Left lung (tissue), 10 donors: ENCODE data around the gene ANK3. TPM values are rescaled to one million over a fixed set of nuclear protein-coding genes. Genes with fewer than 3 reads are reported as not detected.

Source experiments
- ATAC-seq: fragments of 200-7000 bp; cut with Tn5 transposase; one replicate; pipeline ENCODE4 v1.9.1; 2020; ENCODE audit warnings: moderate library complexity
- DNase-seq, 4 donors: peaks; one replicate each; pipeline ENCODE4 v3.0.0-alpha.2; 2013 to 2020
- H3K27ac ChIP-seq, 2 donors: fragments of 200-600 bp; sonication (generic) in 1 of 2; one replicate each; pipeline versions ENCODE4 v1.5.0 to v1.8.0; 2020 to 2021
- H3K27me3 ChIP-seq, 2 donors: fragments of 200-600 bp; sonication (generic) in 1 of 2; one replicate each; pipeline versions ENCODE4 v1.5.0 to v1.8.0; 2020 to 2021
- H3K36me3 ChIP-seq, 2 donors: fragments of 200-600 bp; sonication (generic) in 1 of 2; one replicate each; pipeline versions ENCODE4 v1.5.0 to v1.8.0; 2020 to 2021
- H3K4me1 ChIP-seq, 2 donors: fragments of 200-600 bp; one replicate each; pipeline ENCODE4 v1.8.0; 2021
- H3K4me3 ChIP-seq, 2 donors: fragments of 200-600 bp; sonication (generic) in 1 of 2; one replicate each; pipeline versions ENCODE4 v1.5.0 to v1.8.0; 2020 to 2021; ENCODE audit warnings: mild to moderate bottlenecking in 1 of 2
- H3K9me3 ChIP-seq, 2 donors: fragments of 200-600 bp; sonication (generic) in 1 of 2; one replicate each; pipeline versions ENCODE4 v1.5.0 to v1.8.0; 2020 to 2021
- intact Hi-C, 2 donors: fragments of 100-400 bp; cut with DNase I; formaldehyde crosslinking; loops; one replicate each; pipeline versions ENCODE4 v1.11.2 to v1.14.2; 2022
- polyA plus RNA-seq, 6 donors: library from polyadenylated mRNA; unstranded; fragments of 120-200 nt; gene quantifications; one replicate each; pipeline ENCODE4 v1.2.1, GENCODE V29; 2013; ENCODE audit not compliant: insufficient read length in 6 of 6
- total RNA-seq, 2 donors: library from RNA; stranded (reverse); fragmentation: NEBNext Ultra II Directional; extraction: Animal tissue kit (Norgen Biotek cat#: 25700); gene quantifications; one replicate each; pipeline ENCODE4 v1.2.1, GENCODE V29; 2021
- TF ChIP-seq, protein P1 (sequence below), 2 donors: fragments of 200-600 bp; sonication (generic) in 1 of 2; IDR thresholded peaks; one replicate each; pipeline versions ENCODE4 v1.5.0 to v1.8.0; 2021; ENCODE audit warnings: antibody characterized with exemption in 2 of 2
- donor health status: DM: no; HTN: yes; CAD: no.
- donor health status: DM: no; HTN: no; CAD: no.

The ANK3 gene
- total and polyA plus RNA-seq, 8 donors, result 22.1 to 74.1 (median 35.1) TPM

DNA sequence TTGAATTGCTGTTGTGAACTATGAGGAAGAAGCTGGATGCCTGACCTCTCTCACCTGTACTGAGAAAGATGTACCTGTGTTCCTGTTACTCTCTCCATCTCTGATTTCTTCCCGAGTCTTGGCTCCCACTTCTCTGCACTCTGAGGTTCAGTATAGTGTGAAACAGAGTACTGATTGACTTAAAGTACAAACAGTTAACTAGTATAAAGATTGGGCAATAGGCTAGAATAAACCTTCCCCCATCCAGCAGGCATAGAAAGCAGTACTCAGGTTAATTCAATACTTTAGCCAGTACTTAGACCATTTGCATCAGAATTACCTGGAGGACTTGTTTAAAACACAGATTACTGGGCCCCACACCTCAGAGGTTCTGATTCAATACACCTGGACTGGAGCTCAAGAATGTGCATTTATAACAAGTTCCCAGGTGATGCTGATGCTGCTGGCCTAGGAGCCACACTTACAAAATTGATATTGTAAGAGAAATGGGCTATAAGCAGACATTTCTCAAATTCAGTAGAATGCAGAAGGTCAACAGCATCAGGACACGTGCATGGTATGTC is 51.6 kb downstream of the ANK3 start:
- intact Hi-C loops, result no loop called here
- no peak for ATAC-seq
- Histone ChIP-seq H3K4me1 (no peaks in the 10 kb centered on the region), H3K4me3 (no peak overlapping the region), H3K27me3 (no peaks in the 10 kb centered on the region), H3K36me3 (no peaks in the 10 kb centered on the region), H3K9me3 (no peaks in the 10 kb centered on the region), H3K27ac (no peak overlapping the region)
- DNase-seq, result no peak
- TF ChIP-seq, protein P1, sequence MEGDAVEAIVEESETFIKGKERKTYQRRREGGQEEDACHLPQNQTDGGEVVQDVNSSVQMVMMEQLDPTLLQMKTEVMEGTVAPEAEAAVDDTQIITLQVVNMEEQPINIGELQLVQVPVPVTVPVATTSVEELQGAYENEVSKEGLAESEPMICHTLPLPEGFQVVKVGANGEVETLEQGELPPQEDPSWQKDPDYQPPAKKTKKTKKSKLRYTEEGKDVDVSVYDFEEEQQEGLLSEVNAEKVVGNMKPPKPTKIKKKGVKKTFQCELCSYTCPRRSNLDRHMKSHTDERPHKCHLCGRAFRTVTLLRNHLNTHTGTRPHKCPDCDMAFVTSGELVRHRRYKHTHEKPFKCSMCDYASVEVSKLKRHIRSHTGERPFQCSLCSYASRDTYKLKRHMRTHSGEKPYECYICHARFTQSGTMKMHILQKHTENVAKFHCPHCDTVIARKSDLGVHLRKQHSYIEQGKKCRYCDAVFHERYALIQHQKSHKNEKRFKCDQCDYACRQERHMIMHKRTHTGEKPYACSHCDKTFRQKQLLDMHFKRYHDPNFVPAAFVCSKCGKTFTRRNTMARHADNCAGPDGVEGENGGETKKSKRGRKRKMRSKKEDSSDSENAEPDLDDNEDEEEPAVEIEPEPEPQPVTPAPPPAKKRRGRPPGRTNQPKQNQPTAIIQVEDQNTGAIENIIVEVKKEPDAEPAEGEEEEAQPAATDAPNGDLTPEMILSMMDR (IDR thresholded peaks at IDR 0.05), result no peak

DNA sequence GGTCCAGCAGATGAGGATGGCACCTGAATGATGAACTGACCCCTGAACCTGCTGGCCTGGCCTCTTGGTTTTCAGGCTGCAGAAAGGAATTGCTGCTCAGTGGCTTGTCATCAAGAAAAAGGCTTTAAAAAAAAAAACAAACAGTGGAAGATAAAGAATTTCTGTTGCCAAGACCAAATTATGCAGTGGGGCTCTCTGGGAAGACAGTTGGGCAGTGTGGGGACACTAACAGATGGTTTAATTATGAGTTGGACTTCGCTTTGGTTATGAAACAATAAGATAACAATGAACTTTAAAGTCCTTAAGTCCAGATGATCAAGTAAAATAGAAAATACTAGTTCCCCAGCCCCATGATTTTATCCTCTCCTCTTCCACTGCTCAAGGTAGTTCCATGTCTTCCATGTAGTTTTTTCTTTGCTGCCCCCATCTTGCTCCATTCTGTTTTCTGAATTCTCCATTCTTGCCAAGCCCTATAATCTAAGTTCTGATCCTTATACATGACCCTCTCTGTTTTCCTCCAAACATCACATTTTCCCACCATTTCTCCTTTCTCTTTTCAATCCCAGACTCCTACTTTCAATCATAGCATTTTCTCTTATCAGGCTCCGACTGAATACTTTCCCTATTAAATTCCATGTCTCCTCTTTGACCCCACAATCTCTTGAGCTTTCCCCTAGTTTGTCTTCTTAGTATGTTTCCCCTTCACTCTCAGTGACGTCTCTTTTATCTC is 52.6 kb downstream of the ANK3 start:
- no peaks in the 10 kb centered on the region for H3K36me3 ChIP-seq
- ATAC-seq (no peak), DNase-seq (no peak)
- no peak overlapping the region for H3K27ac ChIP-seq
- no peaks in the 10 kb centered on the region for H3K27me3 ChIP-seq
- H3K4me3 ChIP-seq, result no peak overlapping the region
- no peaks in the 10 kb centered on the region for H3K4me1 ChIP-seq
- no peaks in the 10 kb centered on the region for H3K9me3 ChIP-seq
- intact Hi-C loops, result no loop called here
- TF ChIP-seq, protein P1 (IDR thresholded peaks at IDR 0.05), result no peak

DNA sequence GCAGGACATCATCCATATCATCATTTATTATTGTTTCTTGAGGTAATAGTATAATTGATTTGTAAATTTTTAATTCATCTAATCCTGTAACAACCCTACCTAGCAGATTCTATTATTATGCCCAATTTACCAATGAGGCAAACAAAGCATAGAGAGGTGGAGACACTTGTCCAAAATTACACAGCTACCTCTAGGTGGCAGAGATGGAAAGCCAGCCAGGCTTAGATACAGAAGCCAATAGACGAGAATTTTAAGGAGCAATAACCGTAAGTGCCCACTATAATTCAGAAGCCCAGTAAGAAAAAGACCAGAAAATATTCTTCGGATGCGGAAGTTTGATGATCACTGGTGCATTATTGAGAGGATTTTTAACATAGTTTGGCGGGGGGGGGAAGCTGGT is 54.0 kb downstream of the ANK3 start:
- DNase-seq (no peak), ATAC-seq (no peak)
- intact Hi-C loops, result no loop called here
- H3K36me3 ChIP-seq, result no peaks in the 10 kb centered on the region
- no peaks in the 10 kb centered on the region for H3K4me1 ChIP-seq
- TF ChIP-seq, protein P1 (IDR thresholded peaks at IDR 0.05), result no peak
- H3K27ac ChIP-seq, result no peak overlapping the region
- no peak overlapping the region for H3K4me3 ChIP-seq
- H3K27me3 ChIP-seq, result no peaks in the 10 kb centered on the region
- peaks cover 0 to 1% of the 10 kb centered on the region in 2 donors for H3K9me3 ChIP-seq

DNA sequence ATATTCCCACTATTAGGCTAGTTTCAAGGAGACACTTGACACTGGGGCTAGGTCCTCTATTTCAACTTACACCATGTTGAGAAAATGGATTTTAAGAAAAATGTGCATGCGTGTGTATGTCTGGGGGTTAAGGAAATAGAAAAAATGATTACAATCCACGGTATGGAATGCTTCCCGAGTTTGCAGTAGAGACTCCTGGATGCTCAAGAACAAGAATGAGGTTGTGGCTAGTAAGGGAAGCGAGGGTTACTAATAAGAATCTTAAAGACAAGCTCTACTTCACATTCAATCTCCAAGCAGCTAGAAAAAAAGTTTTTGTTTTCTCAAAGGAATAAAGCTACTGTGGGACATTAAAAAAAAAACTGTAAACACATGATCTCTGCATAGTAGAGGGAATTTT is 54.7 kb downstream of the ANK3 start:
- TF ChIP-seq, protein P1 (IDR thresholded peaks at IDR 0.05), result no peak
- intact Hi-C loops, result no loop called here
- DNase-seq (no peak), ATAC-seq (no peak)
- peaks cover 0 to 4% of the 10 kb centered on the region in 2 donors for H3K9me3 ChIP-seq
- H3K27me3 ChIP-seq, result no peaks in the 10 kb centered on the region
- no peak overlapping the region for H3K27ac ChIP-seq
- no peak overlapping the region for H3K4me3 ChIP-seq
- H3K36me3 ChIP-seq, result no peaks in the 10 kb centered on the region
- no peaks in the 10 kb centered on the region for H3K4me1 ChIP-seq

DNA sequence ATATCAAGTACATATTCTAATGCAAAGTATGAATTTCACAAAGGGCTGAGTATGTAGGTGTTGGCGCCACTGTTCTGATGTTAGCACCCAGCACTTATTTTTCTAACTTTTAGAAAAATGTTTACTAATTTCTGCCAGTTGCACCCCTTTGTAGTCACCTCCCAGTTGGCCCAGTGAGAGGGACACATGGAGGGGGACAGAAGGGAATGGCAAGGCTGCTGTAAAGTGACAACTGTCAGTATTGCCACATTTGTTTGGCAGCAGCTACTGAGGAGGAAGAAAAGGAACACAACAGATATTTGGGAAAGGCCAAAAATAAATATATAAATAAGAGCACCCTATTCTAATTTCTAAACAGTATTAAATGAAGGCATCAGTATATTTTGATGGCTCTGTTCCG is 57.3 kb downstream of the ANK3 start:
- TF ChIP-seq, protein P1 (IDR thresholded peaks at IDR 0.05), result no peak
- H3K36me3 ChIP-seq, result no peaks in the 10 kb centered on the region
- H3K4me1 ChIP-seq, result no peaks in the 10 kb centered on the region
- H3K27me3 ChIP-seq, result no peaks in the 10 kb centered on the region
- H3K4me3 ChIP-seq, result no peak overlapping the region
- H3K27ac ChIP-seq, result no peak overlapping the region
- intact Hi-C loops, result no loop called here
- H3K9me3 ChIP-seq, result peaks cover 0 to 8% of the 10 kb centered on the region in 2 donors
- DNase-seq (no peak), ATAC-seq (no peak)
